HepG2 (cell line): Measurements from ENCODE around the gene AMDHD1. TPM values are rescaled to one million over a fixed set of nuclear protein-coding genes. Genes with fewer than 3 reads are reported as not detected.
A peak's percentile ranks its signal among the peaks of the same experiment; 100 is the strongest.

Source experiments
- AFF4 ChIP-seq: sonication (generic); formaldehyde crosslinking; IDR thresholded peaks from 2 replicates; pipeline ENCODE4 v1.4.0; 2020; ENCODE audit warnings: missing genetic modification reagents
- ATF1 ChIP-seq: IDR thresholded peaks from 2 replicates; pipeline ENCODE4 v1.6.1; 2016; ENCODE audit warnings: mild to moderate bottlenecking, control low read depth
- BATF2 ChIP-seq: sonication (generic); formaldehyde crosslinking; IDR thresholded peaks from 2 replicates; pipeline ENCODE4 v1.8.0; 2022; ENCODE audit warnings: mild to moderate bottlenecking, missing genetic modification reagents, moderate library complexity
- CEBPB ChIP-seq: IDR thresholded peaks from 2 replicates; pipeline ENCODE4 v1.6.1; 2011; ENCODE audit warnings: low read depth, low read length, improper control_type of control experiment, borderline replicate concordance
- FOXO1 ChIP-seq: sonication (generic); formaldehyde crosslinking; IDR thresholded peaks from 2 replicates; pipeline ENCODE4 v1.4.0; 2020; ENCODE audit warnings: missing genetic modification reagents
- JUNB ChIP-seq: sonication (generic); formaldehyde crosslinking; IDR thresholded peaks from 2 replicates; pipeline ENCODE4 v1.8.0; 2022; ENCODE audit warnings: missing genetic modification reagents, mild to moderate bottlenecking, borderline replicate concordance
- KMT2A ChIP-seq: sonication (generic); formaldehyde crosslinking; IDR thresholded peaks from 2 replicates; pipeline ENCODE4 v1.4.0; 2020; ENCODE audit warnings: missing genetic modification reagents
- NBN ChIP-seq: fragments of 450-650 bp; conservative IDR thresholded peaks from 2 replicates; pipeline ENCODE4 v1.6.1; 2017
- RBM39 ChIP-seq: fragments of 200-400 bp; formaldehyde crosslinking; IDR thresholded peaks from one replicate; pipeline ENCODE4 v1.6.1; 2018; ENCODE audit warnings: antibody characterized with exemption, mild to moderate bottlenecking, low read depth, low read length; ENCODE audit not compliant: poor library complexity, severe bottlenecking
- RFXANK ChIP-seq: IDR thresholded peaks from 2 replicates; pipeline ENCODE4 v1.6.1; 2016
- RNF219 ChIP-seq: sonication (generic); formaldehyde crosslinking; IDR thresholded peaks from 2 replicates; pipeline ENCODE4 v1.5.0; 2020; ENCODE audit warnings: mild to moderate bottlenecking, missing genetic modification reagents
- TBX2 ChIP-seq: sonication (generic); formaldehyde crosslinking; IDR thresholded peaks from 2 replicates; pipeline ENCODE4 v1.5.0; 2020; ENCODE audit warnings: missing genetic modification reagents, mild to moderate bottlenecking, borderline replicate concordance
- YY1 ChIP-seq: IDR thresholded peaks from 2 replicates; pipeline ENCODE4 v1.6.1; 2011; ENCODE audit warnings: low read length, low read depth, moderate library complexity, mild to moderate bottlenecking; ENCODE audit not compliant: insufficient read depth, insufficient replicate concordance
- ZFP37 ChIP-seq: sonication (generic); formaldehyde crosslinking; IDR thresholded peaks from 2 replicates; pipeline ENCODE4 v1.4.0; 2020; ENCODE audit warnings: missing genetic modification reagents, borderline replicate concordance
- ZFX ChIP-seq: sonication (generic); formaldehyde crosslinking; IDR thresholded peaks from 2 replicates; pipeline ENCODE4 v1.4.0; 2020; ENCODE audit warnings: mild to moderate bottlenecking, low read depth, missing genetic modification reagents, moderate library complexity
- ZGPAT ChIP-seq: IDR thresholded peaks from 2 replicates; pipeline ENCODE4 v1.6.1; 2016; ENCODE audit warnings: mild to moderate bottlenecking
- ZNF264 ChIP-seq: sonication (generic); formaldehyde crosslinking; IDR thresholded peaks from 2 replicates; pipeline ENCODE4 v1.4.0; 2020; ENCODE audit warnings: missing genetic modification reagents
- ZNF451 ChIP-seq: sonication (generic); formaldehyde crosslinking; IDR thresholded peaks from 2 replicates; pipeline ENCODE4 v1.5.0; 2020; ENCODE audit warnings: mild to moderate bottlenecking, missing genetic modification reagents
- ZNF567 ChIP-seq: sonication (generic); formaldehyde crosslinking; IDR thresholded peaks from 2 replicates; pipeline ENCODE4 v1.8.1; 2023; ENCODE audit warnings: mild to moderate bottlenecking, missing genetic modification reagents, borderline replicate concordance
- ZNF576 ChIP-seq: sonication (generic); formaldehyde crosslinking; IDR thresholded peaks from 2 replicates; pipeline ENCODE4 v1.4.0; 2020; ENCODE audit warnings: mild to moderate bottlenecking, missing genetic modification reagents
- ZNF616 ChIP-seq: sonication (generic); formaldehyde crosslinking; IDR thresholded peaks from 2 replicates; pipeline ENCODE4 v1.5.0; 2020; ENCODE audit warnings: low read depth, mild to moderate bottlenecking, missing genetic modification reagents
- ZNF746 ChIP-seq: sonication (generic); formaldehyde crosslinking; IDR thresholded peaks from 2 replicates; pipeline ENCODE4 v1.8.0; 2022; ENCODE audit warnings: mild to moderate bottlenecking, missing genetic modification reagents
- polyA plus RNA-seq, 8 experiments: library from polyadenylated mRNA; depleted of rRNA in 3 of 8; stranded (reverse) in 7 of 8; unstranded in 1 of 8; fragments of >200 nt; fragmentation: Illumina TruSeq in 4 of 8; extraction: Trizol in 4 of 8; gene quantifications; 2 replicates each; pipeline versions ENCODE4 v1.2.1 to v1.2.3, GENCODE V29; 2011 to 2016; ENCODE audit warnings: low read depth in 4 of 8, missing spikeins in 1 of 8, mixed read lengths in 1 of 8; ENCODE audit not compliant: insufficient read depth in 1 of 8
- total RNA-seq, 5 experiments: library from RNA; depleted of rRNA; stranded (reverse); fragments of >200 nt; fragmentation: Illumina TruSeq; extraction: Trizol; gene quantifications; 2 replicates each; pipeline ENCODE4 v1.2.3, GENCODE V29; 2016; ENCODE audit warnings: low read depth in 1 of 5

The AMDHD1 gene
- total and polyA plus RNA-seq, 2 of the 13 experiments (the other 11 are each of a cell fraction or from before 2014, with no cell fraction given): 6.5 to 29.6 TPM

- no peak for TF ChIP-seq AFF4
- TF ChIP-seq NBN: no peak
- no peak for TF ChIP-seq KMT2A (CRISPR knock-in tag)
- no peak for TF ChIP-seq ZFP37
- peak; percentile 36; the same call in 1 of the 2 replicates for TF ChIP-seq ZGPAT (CRISPR knock-in tag)
- peak; percentile 93 for TF ChIP-seq TBX2 (CRISPR knock-in tag)
- TF ChIP-seq YY1: no peak
- TF ChIP-seq JUNB (CRISPR knock-in tag): no peak
- no peak for TF ChIP-seq ZNF576 (CRISPR knock-in tag)
- no peak for TF ChIP-seq BATF2 (CRISPR knock-in tag)
- no peak for TF ChIP-seq ZFX (CRISPR knock-in tag)
- TF ChIP-seq RNF219 (CRISPR knock-in tag): no peak
- no peak for TF ChIP-seq RFXANK (CRISPR knock-in tag)
- TF ChIP-seq ZNF746 (CRISPR knock-in tag): no peak
- TF ChIP-seq ZNF264 (CRISPR knock-in tag): peak; percentile 34; the same call in 1 of the 2 replicates
- TF ChIP-seq FOXO1 (CRISPR knock-in tag): peak; percentile 90
- no peak for TF ChIP-seq RBM39
- no peak for TF ChIP-seq ZNF616 (CRISPR knock-in tag)
- TF ChIP-seq ZNF567 (CRISPR knock-in tag): no peak
- TF ChIP-seq CEBPB: no peak
- peak; percentile 30; the same call in 1 of the 2 replicates for TF ChIP-seq ATF1 (CRISPR knock-in tag)
- no peak for TF ChIP-seq ZNF451 (CRISPR knock-in tag)
Measured at GRCh38 chr12:95949477-95950206, 6.5 kb downstream of the AMDHD1 start (continued).
